ENCODE measurements around the gene CSNK1D.

DNA sequence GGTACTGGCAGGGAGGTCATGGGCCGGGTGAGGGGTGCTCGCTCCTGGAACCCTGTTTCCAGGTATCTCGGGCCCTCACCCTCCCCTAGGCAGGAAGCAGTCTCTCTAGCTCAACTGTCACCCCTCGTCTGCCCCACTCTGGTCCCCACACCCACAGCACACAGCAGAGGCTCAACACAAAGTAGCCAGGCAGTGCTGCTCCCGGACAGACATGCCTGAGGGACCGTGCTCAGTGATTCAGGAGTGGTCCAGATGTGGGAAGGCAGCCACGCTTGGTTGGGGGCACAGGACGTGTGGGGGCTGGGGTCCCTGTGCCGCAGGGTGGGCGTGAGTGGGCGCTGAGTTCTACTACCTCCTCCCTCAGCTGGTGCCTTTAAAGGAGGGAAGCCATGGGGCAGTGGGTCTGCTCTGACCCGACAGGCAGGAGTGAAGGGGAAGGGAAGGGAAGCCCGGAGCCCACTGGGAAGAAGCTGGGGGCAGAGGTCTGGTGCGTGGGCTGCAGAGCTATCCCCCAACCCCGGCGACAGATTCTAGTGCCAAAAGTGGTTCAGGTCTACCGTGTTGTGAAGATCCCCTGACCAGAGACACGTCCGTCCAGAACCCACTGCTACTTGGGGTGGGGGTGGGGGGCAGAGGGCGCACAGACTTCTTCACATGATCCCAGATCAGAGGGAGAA is 32.9 kb downstream of the CSNK1D start:
- TF ChIP-seq, protein P1, sequence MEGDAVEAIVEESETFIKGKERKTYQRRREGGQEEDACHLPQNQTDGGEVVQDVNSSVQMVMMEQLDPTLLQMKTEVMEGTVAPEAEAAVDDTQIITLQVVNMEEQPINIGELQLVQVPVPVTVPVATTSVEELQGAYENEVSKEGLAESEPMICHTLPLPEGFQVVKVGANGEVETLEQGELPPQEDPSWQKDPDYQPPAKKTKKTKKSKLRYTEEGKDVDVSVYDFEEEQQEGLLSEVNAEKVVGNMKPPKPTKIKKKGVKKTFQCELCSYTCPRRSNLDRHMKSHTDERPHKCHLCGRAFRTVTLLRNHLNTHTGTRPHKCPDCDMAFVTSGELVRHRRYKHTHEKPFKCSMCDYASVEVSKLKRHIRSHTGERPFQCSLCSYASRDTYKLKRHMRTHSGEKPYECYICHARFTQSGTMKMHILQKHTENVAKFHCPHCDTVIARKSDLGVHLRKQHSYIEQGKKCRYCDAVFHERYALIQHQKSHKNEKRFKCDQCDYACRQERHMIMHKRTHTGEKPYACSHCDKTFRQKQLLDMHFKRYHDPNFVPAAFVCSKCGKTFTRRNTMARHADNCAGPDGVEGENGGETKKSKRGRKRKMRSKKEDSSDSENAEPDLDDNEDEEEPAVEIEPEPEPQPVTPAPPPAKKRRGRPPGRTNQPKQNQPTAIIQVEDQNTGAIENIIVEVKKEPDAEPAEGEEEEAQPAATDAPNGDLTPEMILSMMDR (conservative IDR thresholded peaks at IDR 0.05; ENCODE audit: low read length): no peak
- TF ChIP-seq EZH2phosphoT487 (IDR thresholded peaks at IDR 0.05; ENCODE audit: borderline replicate concordance): no peak
